Measurements from ENCODE around the gene ARL5A.
"Not testable (repeated sequence)": the region's sequence is repeated elsewhere in the genome, so short reads cannot be mapped to it uniquely, and the experiment has no call there.

ARL5A gene

GRCh38 chr2:151828143-151828889 is at the start of gene ARL5A:
Gene ARL5A, minus strand, starts transcription at chr2:151828421. Its CDS starts 245 bp downstream, at chr2:151828176.
- peak; percentile 91 for DNase-seq (ENCODE audit: low read depth)

- DNase-seq (ENCODE audit: low read depth) = not testable (repeated sequence)
Observed at GRCh38 chr2:151875631-151876030, 47.4 kb upstream of the ARL5A start.

GRCh38 chr2:151872463-151872862 is 44.2 kb upstream of the ARL5A start:
- no peak for DNase-seq (ENCODE audit: low read depth)

- DNase-seq (ENCODE audit: low read depth) = no peak
Observed at GRCh38 chr2:151869291-151869690, 41.1 kb upstream of the ARL5A start.

GRCh38 chr2:151862700-151863099 is 34.5 kb upstream of the ARL5A start:
- no peak for DNase-seq (ENCODE audit: low read depth)

- no peak for DNase-seq (ENCODE audit: low read depth)
Observed at GRCh38 chr2:151861174-151861573, 33.0 kb upstream of the ARL5A start.

GRCh38 chr2:151860613-151861146 is 32.5 kb upstream of the ARL5A start:
- no peak for DNase-seq (ENCODE audit: low read depth)

GRCh38 chr2:151860210-151860609 is 32.0 kb upstream of the ARL5A start:
- no peak for DNase-seq (ENCODE audit: low read depth)

- no peak for DNase-seq (ENCODE audit: low read depth)
Observed at GRCh38 chr2:151857650-151858049, 29.4 kb upstream of the ARL5A start.

GRCh38 chr2:151855111-151855510 is 26.9 kb upstream of the ARL5A start:
- DNase-seq (ENCODE audit: low read depth) = no peak

GRCh38 chr2:151853070-151853758 is 25.0 kb upstream of the ARL5A start:
- no peak for DNase-seq (ENCODE audit: low read depth)

- no peak for DNase-seq (ENCODE audit: low read depth)
Observed at GRCh38 chr2:151852260-151853069, 24.2 kb upstream of the ARL5A start.

GRCh38 chr2:151851761-151852160 is 23.5 kb upstream of the ARL5A start:
- DNase-seq (ENCODE audit: low read depth) = no peak

- DNase-seq (ENCODE audit: low read depth) = no peak
Observed at GRCh38 chr2:151849413-151850010, 21.3 kb upstream of the ARL5A start.

- no peak for DNase-seq (ENCODE audit: low read depth)
Observed at GRCh38 chr2:151845884-151846283, 17.7 kb upstream of the ARL5A start.

GRCh38 chr2:151845481-151845880 is 17.3 kb upstream of the ARL5A start:
- no peak for DNase-seq (ENCODE audit: low read depth)

GRCh38 chr2:151844211-151844896 is 16.1 kb upstream of the ARL5A start:
- no peak for DNase-seq (ENCODE audit: low read depth)

- DNase-seq (ENCODE audit: low read depth) = no peak
Observed at GRCh38 chr2:151843691-151844061, 15.5 kb upstream of the ARL5A start.

GRCh38 chr2:151842830-151843690 is 14.8 kb upstream of the ARL5A start:
- DNase-seq (ENCODE audit: low read depth) = no peak

GRCh38 chr2:151841047-151841424 is 12.8 kb upstream of the ARL5A start:
- no peak for DNase-seq (ENCODE audit: low read depth)

All from activated T-cell treated with anti-CD3 and anti-CD28 coated beads for 24 hours (primary cell).